ENCODE data around the gene ROS1. TPM values are rescaled to one million over a fixed set of nuclear protein-coding genes. Genes with fewer than 3 reads are reported as not detected.

The ROS1 gene
- total and polyA plus RNA-seq, 2 donors (not counting 3 experiments of a cell fraction or from before 2014, with no cell fraction given), result not detected

DNA sequence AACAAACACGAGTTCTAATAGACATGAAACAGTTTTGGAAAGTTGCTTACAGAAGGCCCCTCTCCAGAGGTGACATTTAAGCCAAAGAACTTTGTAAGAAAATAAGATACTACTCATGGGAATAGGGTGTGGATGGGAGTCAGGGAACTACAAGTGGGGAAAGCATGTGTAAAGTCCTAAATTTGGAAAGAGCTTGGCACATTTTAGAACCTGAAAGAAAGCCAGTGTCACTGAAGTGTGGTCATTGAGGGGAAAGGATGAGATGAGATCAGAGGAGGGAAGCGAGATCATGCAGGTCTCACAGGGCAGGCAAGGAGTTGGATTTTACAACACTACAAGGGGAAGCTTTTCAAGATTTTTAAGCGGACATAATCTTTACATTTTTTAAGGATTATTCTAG is 122.4 kb downstream of the ROS1 start:
- H3K4me1 ChIP-seq (ENCODE audit: control insufficient read depth, extremely low read depth, insufficient read depth, low read length), result no peaks in the 10 kb centered on the region
- no peak overlapping the region for H2AFZ ChIP-seq (ENCODE audit: low read depth, low read length)
- H3K4me3 ChIP-seq (replicated peaks in 1 of 3; ENCODE audit: insufficient read depth in 1 of 3, low read depth in 1 of 3, low read length in 3 of 3), result no peak overlapping the region
- no peaks in the 10 kb centered on the region for H4K20me1 ChIP-seq (replicated peaks; ENCODE audit: control insufficient read depth, extremely low read depth, insufficient read depth, low read length)
- BruUV-seq (replicated peaks), result no TSS peak
- H3K27ac ChIP-seq (ENCODE audit: insufficient read depth, low read depth, low read length), result no peak overlapping the region
- dilution Hi-C loops (cut with MboI; ENCODE audit: extremely low pct_ligation_motif_present, low sequenced_read_pairs), result no loop called here
- no peaks in the 10 kb centered on the region for H3K9me3 ChIP-seq (replicated peaks; ENCODE audit: control insufficient read depth, insufficient read depth, low read length)
- intact Hi-C loops (cut with micrococcal nuclease), result no loop called here
- H3K4me2 ChIP-seq (ENCODE audit: insufficient read depth, low read length), result no peak overlapping the region
- no peaks in the 10 kb centered on the region for H3K36me3 ChIP-seq (ENCODE audit: control insufficient read depth in 2 of 2, extremely low read depth in 1 of 2, insufficient read depth in 2 of 2, low read length in 2 of 2)
- H3K9me1 ChIP-seq (replicated peaks; ENCODE audit: control insufficient read depth, extremely low read depth, insufficient read depth, low read length), result no peaks in the 10 kb centered on the region
- POLR2A ChIA-PET, result no interaction called here
- CTCF ChIA-PET, result interaction anchor here (0.9 to 1.1 kb wide), 2 partner anchors 9 to 20 kb away, joined by 3 read pairs; no protein-coding TSS in a partner anchor
- DNase-seq (ENCODE audit: low read depth, low spot score) (no peak), FAIRE-seq (no peak)
- no peaks in the 10 kb centered on the region for H3K79me2 ChIP-seq (ENCODE audit: control insufficient read depth, insufficient read depth, low read length)
- no peak overlapping the region for H3K9ac ChIP-seq (replicated peaks; ENCODE audit: extremely low read depth, insufficient read depth, low read length)
- H3K27me3 ChIP-seq (ENCODE audit: control insufficient read depth in 2 of 2, insufficient read depth in 2 of 2, low read length in 2 of 2), result no peaks in the 10 kb centered on the region
- TF ChIP-seq POLR2AphosphoS5 (IDR thresholded peaks at IDR 0.05; ENCODE audit: insufficient read depth, low read depth, low read length) (no peak), EZH2 (IDR thresholded peaks at IDR 0.05; ENCODE audit: borderline replicate concordance, low read depth, low read length, severe bottlenecking) (no peak), GATA2 (IDR thresholded peaks at IDR 0.05; ENCODE audit: insufficient read depth, insufficient read length, low read depth, low read length) (no peak), FOS (IDR thresholded peaks at IDR 0.05; ENCODE audit: borderline replicate concordance, insufficient read depth, low read length) (no peak)
- TF ChIP-seq, protein P1, sequence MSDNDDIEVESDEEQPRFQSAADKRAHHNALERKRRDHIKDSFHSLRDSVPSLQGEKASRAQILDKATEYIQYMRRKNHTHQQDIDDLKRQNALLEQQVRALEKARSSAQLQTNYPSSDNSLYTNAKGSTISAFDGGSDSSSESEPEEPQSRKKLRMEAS (IDR thresholded peaks at IDR 0.05; ENCODE audit: insufficient read depth, insufficient read length), result no peak

DNA sequence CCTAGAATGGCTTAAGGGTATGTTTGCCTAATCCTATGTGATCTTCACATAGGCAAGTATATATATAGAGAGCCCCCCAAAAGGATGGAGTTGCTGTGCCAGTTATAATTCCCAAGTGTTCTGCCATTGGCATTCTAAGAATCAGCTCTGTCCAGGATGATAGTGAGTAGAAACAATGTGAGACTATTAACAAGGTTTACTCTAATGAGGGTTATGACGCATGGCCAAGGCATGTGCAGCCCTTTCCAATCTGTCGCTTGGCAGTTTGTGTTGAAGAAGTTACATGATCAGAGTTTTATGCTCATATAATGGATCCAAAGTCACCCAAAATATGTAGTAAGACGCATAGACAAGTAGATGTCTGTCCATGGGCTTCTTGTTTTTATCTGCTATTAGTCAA is 126.8 kb downstream of the ROS1 start:
- Histone ChIP-seq H3K4me1 (ENCODE audit: control insufficient read depth, extremely low read depth, insufficient read depth, low read length) (no peaks in the 10 kb centered on the region), H3K9me1 (replicated peaks; ENCODE audit: control insufficient read depth, extremely low read depth, insufficient read depth, low read length) (no peaks in the 10 kb centered on the region), H3K79me2 (ENCODE audit: control insufficient read depth, insufficient read depth, low read length) (no peaks in the 10 kb centered on the region), H3K9me3 (replicated peaks; ENCODE audit: control insufficient read depth, insufficient read depth, low read length) (no peaks in the 10 kb centered on the region), H3K4me2 (ENCODE audit: insufficient read depth, low read length) (no peak overlapping the region), H3K27me3 (ENCODE audit: control insufficient read depth in 2 of 2, insufficient read depth in 2 of 2, low read length in 2 of 2) (no peaks in the 10 kb centered on the region), H3K27ac (ENCODE audit: insufficient read depth, low read depth, low read length) (no peak overlapping the region), H3K36me3 (ENCODE audit: control insufficient read depth in 2 of 2, extremely low read depth in 1 of 2, insufficient read depth in 2 of 2, low read length in 2 of 2) (no peaks in the 10 kb centered on the region), H2AFZ (ENCODE audit: low read depth, low read length) (no peak overlapping the region), H4K20me1 (replicated peaks; ENCODE audit: control insufficient read depth, extremely low read depth, insufficient read depth, low read length) (no peaks in the 10 kb centered on the region), H3K9ac (replicated peaks; ENCODE audit: extremely low read depth, insufficient read depth, low read length) (no peak overlapping the region), H3K4me3 (replicated peaks in 1 of 3; ENCODE audit: insufficient read depth in 1 of 3, low read depth in 1 of 3, low read length in 3 of 3) (no peak overlapping the region)
- TF ChIP-seq, protein P2, sequence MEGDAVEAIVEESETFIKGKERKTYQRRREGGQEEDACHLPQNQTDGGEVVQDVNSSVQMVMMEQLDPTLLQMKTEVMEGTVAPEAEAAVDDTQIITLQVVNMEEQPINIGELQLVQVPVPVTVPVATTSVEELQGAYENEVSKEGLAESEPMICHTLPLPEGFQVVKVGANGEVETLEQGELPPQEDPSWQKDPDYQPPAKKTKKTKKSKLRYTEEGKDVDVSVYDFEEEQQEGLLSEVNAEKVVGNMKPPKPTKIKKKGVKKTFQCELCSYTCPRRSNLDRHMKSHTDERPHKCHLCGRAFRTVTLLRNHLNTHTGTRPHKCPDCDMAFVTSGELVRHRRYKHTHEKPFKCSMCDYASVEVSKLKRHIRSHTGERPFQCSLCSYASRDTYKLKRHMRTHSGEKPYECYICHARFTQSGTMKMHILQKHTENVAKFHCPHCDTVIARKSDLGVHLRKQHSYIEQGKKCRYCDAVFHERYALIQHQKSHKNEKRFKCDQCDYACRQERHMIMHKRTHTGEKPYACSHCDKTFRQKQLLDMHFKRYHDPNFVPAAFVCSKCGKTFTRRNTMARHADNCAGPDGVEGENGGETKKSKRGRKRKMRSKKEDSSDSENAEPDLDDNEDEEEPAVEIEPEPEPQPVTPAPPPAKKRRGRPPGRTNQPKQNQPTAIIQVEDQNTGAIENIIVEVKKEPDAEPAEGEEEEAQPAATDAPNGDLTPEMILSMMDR (IDR thresholded peaks at IDR 0.05; ENCODE audit: extremely low read depth in 1 of 2, insufficient read depth in 1 of 2, low read depth in 1 of 2, low read length in 2 of 2), result no peak
- TF ChIP-seq, protein P1 (IDR thresholded peaks at IDR 0.05; ENCODE audit: insufficient read depth, insufficient read length), result no peak
- TF ChIP-seq GATA2 (IDR thresholded peaks at IDR 0.05; ENCODE audit: insufficient read depth, insufficient read length, low read depth, low read length), result no peak
- no peak for TF ChIP-seq POLR2AphosphoS5 (IDR thresholded peaks at IDR 0.05; ENCODE audit: insufficient read depth, low read depth, low read length)
- TF ChIP-seq MYC (IDR thresholded peaks at IDR 0.05; ENCODE audit: low read depth, low read length), result no peak
- TF ChIP-seq POLR2A (IDR thresholded peaks at IDR 0.05; ENCODE audit: low read depth, low read length), result no peak
- TF ChIP-seq JUN (IDR thresholded peaks at IDR 0.05; ENCODE audit: borderline replicate concordance, insufficient read depth, insufficient read length, low read depth), result no peak
- no peak for TF ChIP-seq EZH2 (IDR thresholded peaks at IDR 0.05; ENCODE audit: borderline replicate concordance, low read depth, low read length, severe bottlenecking)
- TF ChIP-seq FOS (IDR thresholded peaks at IDR 0.05; ENCODE audit: borderline replicate concordance, insufficient read depth, low read length), result no peak
- DNase-seq (ENCODE audit: low read depth, low spot score), result no peak
- dilution Hi-C loops (cut with MboI; ENCODE audit: extremely low pct_ligation_motif_present, low sequenced_read_pairs), result no loop called here
- ChIA-PET CTCF (no interaction called here), POLR2A (no interaction called here)
- FAIRE-seq, result no peak
- no TSS peak for BruUV-seq (replicated peaks)
- intact Hi-C loops (cut with micrococcal nuclease), result no loop called here
